Fibroblast of lung (primary cell): ENCODE results near the gene EHD3.

Experiments used
- CTCF ChIP-seq, 2 donors: IDR thresholded peaks in 1 of 2; conservative IDR thresholded peaks in 1 of 2; 1 replicate in 1 of 2; 2 replicates in 1 of 2; pipeline ENCODE4 v1.5.1; 2011 to 2012; ENCODE audit warnings: low read length in 2 of 2, control low read depth in 1 of 2, inconsistent platforms in 1 of 2, low read depth in 1 of 2, mild to moderate bottlenecking in 1 of 2
- EZH2 ChIP-seq: IDR thresholded peaks from 2 replicates; pipeline ENCODE4 v1.5.1; 2012; ENCODE audit warnings: low read length, control low read depth, mild to moderate bottlenecking; ENCODE audit errors: missing control alignments

- TF ChIP-seq CTCF (conservative IDR thresholded peaks at IDR 0.05 in 1 of 2, IDR thresholded peaks at IDR 0.05 in 1 of 2; ENCODE audit: low read depth in 1 of 2, low read length in 2 of 2), result no peak
- TF ChIP-seq EZH2, result no peak
Measured at GRCh38 chr2:31221544-31221943, 12.4 kb upstream of the EHD3 start.
